HL-60/S4 treated with phorbol 12-myristate 13-acetate at 8.2 ng/mL for 4 days and 3 days (cell line): ENCODE data around the gene CPTP.

ENCODE experiments used
- in situ Hi-C: fragments of 300-500 bp; cut with MboI; formaldehyde crosslinking; loops from 2 replicates; pipeline ENCODE4 v1.15.0; 2022; ENCODE audit warnings: low sequenced_read_pairs

Gene CPTP

DNA sequence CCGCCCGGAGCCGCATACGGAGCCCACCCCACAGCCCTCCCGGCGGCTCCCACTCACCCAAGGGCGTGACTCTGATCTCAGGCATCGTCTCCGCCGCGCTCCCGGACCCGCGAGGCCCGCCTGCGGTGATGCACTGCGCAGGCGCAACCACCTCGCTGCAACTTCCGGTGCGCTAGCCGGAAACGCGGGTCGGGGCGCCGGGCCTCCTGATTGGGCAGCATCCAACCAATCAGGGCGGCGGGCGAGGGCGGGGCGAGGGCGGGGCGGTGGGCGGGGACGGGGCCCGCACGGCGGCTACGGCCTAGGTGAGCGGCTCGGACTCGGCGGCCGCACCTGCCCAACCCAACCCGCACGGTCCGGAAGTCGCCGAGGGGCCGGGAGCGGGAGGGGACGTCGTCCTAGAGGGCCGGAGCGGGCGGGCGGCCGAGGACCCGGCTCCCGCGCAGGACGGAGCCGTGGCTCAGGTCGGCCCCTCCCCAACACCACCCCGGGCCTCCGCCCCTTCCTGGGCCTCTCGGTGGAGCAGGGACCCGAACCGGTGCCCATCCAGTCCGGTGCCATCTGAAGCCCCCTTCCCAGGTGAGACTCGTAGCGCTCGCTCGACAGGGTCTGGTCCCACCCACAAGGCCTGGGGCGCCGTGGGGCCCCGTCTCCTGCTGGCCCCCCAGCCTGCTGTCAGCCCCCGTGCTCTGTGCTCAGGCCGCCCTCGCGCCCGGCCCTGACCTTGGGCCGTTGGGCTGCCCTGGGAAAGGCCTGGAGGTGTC, at the start of gene CPTP, which contains the start of gene INTS11:
TSS of gene CPTP (plus strand) at position 279 of the 764 bp plus-strand sequence. CDS start 2,109 bp downstream, outside the sequence.
TSS of gene INTS11 (minus strand) at position 137 of the 764 bp plus-strand sequence. CDS start at position 85, 52 bp downstream.
- in situ Hi-C loops, result no loop called here

GRCh38 chr1:1274931-1275431, 49.6 kb upstream of the CPTP start:
- in situ Hi-C loops, result no loop called here

DNA sequence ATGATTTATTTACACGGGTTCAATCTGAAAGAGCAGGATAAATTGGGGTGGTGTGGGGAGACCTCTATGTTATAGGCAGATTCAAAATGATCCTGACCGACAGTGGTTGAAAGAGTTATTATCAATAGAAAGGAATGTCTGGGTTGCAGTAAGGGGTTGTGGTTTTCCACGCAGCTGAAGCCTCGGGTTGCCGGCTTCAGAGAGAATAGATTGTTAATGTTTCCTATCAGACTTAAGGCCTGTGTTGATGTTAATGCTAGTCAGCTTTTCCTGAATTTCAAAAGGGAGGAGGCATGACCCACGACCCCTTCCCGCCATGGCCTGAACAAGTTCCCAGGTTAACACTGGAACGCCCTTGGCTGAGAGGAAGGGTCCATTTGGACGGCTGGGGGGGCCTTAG, 48.8 kb upstream of the CPTP start:
- in situ Hi-C loops, result no loop called here

GRCh38 chr1:1278620-1279019, 46.0 kb upstream of the CPTP start:
- in situ Hi-C loops, result no loop called here

DNA sequence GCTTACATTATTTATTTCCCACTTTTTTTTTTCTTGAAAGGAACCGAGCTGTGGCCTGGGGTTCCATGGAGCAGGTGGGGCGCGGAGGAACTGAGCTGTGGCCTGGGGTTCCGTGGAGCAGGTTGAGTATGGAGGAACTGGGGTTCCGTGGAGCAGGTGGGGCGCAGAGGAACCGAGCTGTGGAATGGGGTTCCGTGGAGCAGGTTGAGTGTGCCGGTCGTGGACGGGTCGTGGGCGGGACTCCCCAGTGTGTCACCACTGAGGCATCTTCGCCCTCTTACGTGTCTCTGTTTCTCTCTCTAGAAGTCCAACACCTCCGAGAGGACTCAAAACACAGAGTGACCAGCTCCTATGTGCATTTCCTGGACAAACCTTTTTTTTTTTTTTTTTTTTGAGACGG, 45.6 kb upstream of the CPTP start:
- in situ Hi-C loops, result no loop called here

DNA sequence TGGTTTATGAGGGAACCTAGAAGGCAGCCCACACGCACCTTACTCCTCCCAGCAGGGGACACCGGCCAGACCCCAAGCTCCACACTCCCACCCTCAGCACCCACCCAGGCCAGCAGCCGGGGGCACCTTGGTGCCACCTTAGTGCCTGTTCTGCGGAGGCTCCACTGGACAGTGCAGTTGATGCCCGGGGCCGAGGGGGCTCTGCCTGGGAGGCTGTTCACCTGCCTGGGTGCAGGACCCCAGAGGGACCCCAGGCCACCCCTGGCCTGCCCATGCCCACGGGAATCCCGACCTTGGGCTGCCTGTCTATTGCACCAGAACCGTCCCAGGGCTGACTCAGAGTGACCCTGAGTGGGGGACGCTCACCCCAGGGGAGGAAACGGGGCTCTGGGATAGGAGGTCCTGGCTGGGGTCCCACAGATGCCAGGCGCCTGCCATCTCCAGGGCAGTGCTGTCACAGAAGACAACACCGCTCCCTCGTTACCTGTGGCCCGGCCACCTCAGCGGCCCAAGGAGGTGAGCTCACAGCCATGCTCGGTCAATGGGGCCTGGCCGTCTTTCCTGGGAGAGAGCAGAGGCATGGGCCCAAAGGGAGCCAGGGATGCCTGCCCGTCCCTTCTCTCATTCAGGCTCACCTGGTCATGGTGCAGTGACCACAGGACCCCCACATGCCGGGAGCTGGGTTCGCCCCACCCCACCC, 43.7 kb upstream of the CPTP start:
- in situ Hi-C loops, result no loop called here

DNA sequence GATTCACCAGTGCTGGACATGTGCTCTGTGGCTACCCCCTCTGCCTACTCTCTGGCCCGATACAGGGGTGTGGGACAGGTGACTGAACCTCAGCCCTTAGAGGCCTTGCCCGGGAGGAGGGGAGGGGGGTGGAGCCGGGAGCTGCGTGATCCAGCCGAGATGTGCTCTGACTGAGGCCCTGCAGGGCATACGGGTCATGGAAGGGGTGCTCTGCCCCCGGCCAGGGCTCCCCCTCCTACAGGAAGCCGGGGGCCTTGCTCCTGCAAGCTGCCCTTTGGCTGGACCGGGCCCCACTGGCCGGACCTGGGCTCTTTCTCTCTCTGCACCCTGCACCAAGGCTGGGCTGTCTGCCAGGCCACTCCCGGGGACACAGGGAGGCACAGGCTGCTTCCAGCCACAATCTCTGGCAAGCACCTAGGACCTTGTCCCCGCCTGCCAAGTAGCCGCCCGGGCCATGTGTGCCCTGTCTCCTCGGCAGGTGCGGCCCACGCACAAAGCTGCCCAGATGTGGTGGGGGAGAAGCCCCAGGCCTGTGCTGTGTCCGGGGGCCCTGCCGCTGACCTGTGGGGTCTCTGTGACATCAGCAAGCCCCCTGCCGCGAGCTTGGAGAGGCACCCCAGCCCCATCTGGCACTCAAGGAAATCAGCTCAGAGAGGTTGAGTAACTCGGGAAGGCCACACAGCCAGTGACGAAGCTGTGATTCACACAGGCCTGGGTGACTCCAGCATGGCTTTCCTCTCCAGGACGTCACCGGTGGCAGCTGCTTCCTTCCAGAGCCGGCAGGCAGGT, 42.9 kb upstream of the CPTP start:
- in situ Hi-C loops, result no loop called here

GRCh38 chr1:1282998-1283397, 41.6 kb upstream of the CPTP start:
- in situ Hi-C loops, result no loop called here

- in situ Hi-C loops, result no loop called here
Measured at GRCh38 chr1:1283821-1284220, 40.8 kb upstream of the CPTP start.

- in situ Hi-C loops, result no loop called here
Measured at GRCh38 chr1:1284221-1285101, 40.1 kb upstream of the CPTP start.

DNA sequence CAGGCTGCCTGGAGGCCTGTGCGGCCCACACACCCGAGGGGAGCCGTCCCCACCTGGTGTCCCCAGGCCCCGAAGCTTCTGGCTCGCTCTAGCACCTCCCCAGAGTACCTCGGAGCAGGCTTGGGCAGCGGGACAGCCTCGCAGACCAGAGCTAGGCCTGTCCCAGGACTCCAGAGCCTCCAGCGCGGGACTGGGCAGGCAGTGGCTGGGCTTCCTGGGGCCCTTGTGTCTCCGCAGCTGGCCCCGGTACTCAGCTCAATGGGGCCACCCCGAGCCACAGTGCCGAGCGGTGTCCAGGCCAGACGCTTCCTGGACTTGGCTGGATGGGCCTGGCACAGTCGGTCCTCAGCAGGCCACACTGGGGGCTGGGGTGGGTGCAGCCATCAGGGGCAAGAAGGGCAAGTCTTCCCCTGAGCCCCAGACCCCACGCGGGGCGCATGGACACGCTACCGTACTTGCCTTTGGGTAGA, 39.5 kb upstream of the CPTP start:
- in situ Hi-C loops, result no loop called here

DNA sequence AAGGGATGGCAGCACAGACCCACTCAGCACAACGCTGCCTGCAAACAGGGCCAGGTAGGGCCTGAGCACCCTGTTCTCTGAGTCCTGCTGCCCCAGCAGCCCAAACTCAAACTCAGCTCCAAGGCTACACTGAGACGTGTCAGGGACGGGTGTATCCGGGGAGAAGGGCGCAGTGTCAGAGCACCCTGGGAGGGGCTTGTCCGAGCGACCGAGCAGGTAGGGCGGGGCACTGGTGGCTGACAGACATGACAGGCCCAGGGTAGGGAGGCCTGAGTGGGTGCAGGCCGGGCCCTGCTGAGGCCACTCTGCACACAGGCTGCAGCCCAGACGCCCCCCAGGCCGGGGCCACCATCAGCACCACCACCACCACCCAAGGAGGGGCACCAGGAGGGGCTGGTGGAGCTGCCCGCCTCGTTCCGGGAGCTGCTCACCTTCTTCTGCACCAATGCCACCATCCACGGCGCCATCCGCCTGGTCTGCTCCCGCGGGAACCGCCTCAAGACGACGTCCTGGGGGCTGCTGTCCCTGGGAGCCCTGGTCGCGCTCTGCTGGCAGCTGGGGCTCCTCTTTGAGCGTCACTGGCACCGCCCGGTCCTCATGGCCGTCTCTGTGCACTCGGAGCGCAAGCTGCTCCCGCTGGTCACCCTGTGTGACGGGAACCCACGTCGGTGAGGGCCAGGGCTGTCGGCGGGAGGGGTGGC, 38.8 kb upstream of the CPTP start:
- in situ Hi-C loops, result no loop called here

- in situ Hi-C loops, result no loop called here
Measured at GRCh38 chr1:1286313-1287261, 38.0 kb upstream of the CPTP start.

GRCh38 chr1:1287288-1288110, 37.1 kb upstream of the CPTP start:
- in situ Hi-C loops, result no loop called here

GRCh38 chr1:1290238-1290731, 34.3 kb upstream of the CPTP start:
- in situ Hi-C loops, result no loop called here

GRCh38 chr1:1291023-1291528, 33.5 kb upstream of the CPTP start:
- in situ Hi-C loops, result no loop called here
